B cell (primary cell): Measurements from ENCODE around the gene NTRK2. TPM values are rescaled to one million over a fixed set of nuclear protein-coding genes. Genes with fewer than 3 reads are reported as not detected.

Experiments
- ATAC-seq: fragments of 200-7000 bp; cut with Tn5 transposase; one replicate; pipeline ENCODE4 v1.10.0; 2021; ENCODE audit warnings: low read depth, mild to moderate bottlenecking, moderate number of reproducible peaks, moderate library complexity
- CTCF ChIA-PET: fragments of 350-600 bp; sonication (Branson Sonifier 250); formaldehyde crosslinking; loops from one replicate; lab custom pipeline; 2021; ENCODE audit warnings: antibody characterized with exemption, inconsistent platforms; lab: Charles Lee
- POLR2A ChIA-PET: fragments of 350-600 bp; sonication (Branson Sonifier 250); formaldehyde crosslinking; loops from one replicate; lab custom pipeline; 2021; ENCODE audit warnings: antibody characterized with exemption; lab: Charles Lee
- DNase-seq: peaks from one replicate; pipeline ENCODE4 v3.0.0; 2013
- H2AFZ ChIP-seq: 2 replicates; pipeline ENCODE4 v1.6.1; 2012; ENCODE audit warnings: mild to moderate bottlenecking, low read depth, low read length; ENCODE audit not compliant: insufficient read depth, poor library complexity, severe bottlenecking
- H3K27ac ChIP-seq, 2 donors: 1 replicate in 1 of 2; 2 replicates in 1 of 2; pipeline ENCODE4 v1.5.1; 2012 to 2013; ENCODE audit warnings: low read length in 2 of 2, mild to moderate bottlenecking in 2 of 2, moderate library complexity in 1 of 2
- H3K27me3 ChIP-seq, 4 experiments: fragments of 200-600 bp in 1 of 4; sonication (generic) in 1 of 4; replicated peaks in 1 of 4; 1 replicate in 2 of 4; 2 replicates in 2 of 4; pipeline versions ENCODE4 v1.6.1 to v1.7.0; 2013 to 2016; ENCODE audit warnings: low read length in 3 of 4, mild to moderate bottlenecking in 2 of 4, mixed read lengths in 1 of 4, moderate library complexity in 1 of 4; ENCODE audit not compliant: insufficient read depth in 4 of 4, control insufficient read depth in 3 of 4; ENCODE audit errors: control extremely low read depth in 1 of 4
- H3K36me3 ChIP-seq, 2 experiments: replicated peaks in 1 of 2; 1 replicate in 1 of 2; 2 replicates in 1 of 2; pipeline versions ENCODE4 v1.6.1 to v1.7.1; 2013; ENCODE audit warnings: low read length in 1 of 2; ENCODE audit not compliant: insufficient read depth in 2 of 2, control insufficient read depth in 1 of 2; ENCODE audit errors: control extremely low read depth in 1 of 2, extremely low read depth in 1 of 2
- H3K4me1 ChIP-seq, 2 donors: fragments of 200-600 bp in 1 of 2; sonication (generic) in 1 of 2; 1 replicate in 1 of 2; 2 replicates in 1 of 2; pipeline versions ENCODE4 v1.5.1 to v1.6.1; 2013 to 2017; ENCODE audit warnings: low read length in 2 of 2; ENCODE audit not compliant: control insufficient read depth in 2 of 2, insufficient read depth in 2 of 2
- H3K4me2 ChIP-seq: replicated peaks from 2 replicates; pipeline ENCODE3; 2012; ENCODE audit warnings: mild to moderate bottlenecking, low read depth, low read length; ENCODE audit not compliant: poor library complexity, severe bottlenecking
- H3K4me3 ChIP-seq, 5 experiments: fragments of 200-600 bp in 1 of 5; sonication (generic) in 1 of 5; 1 replicate in 3 of 5; 2 replicates in 2 of 5; pipeline versions ENCODE4 v1.5.1 to v1.7.0; 2011 to 2016; ENCODE audit warnings: low read length in 4 of 5, mild to moderate bottlenecking in 4 of 5, low read depth in 2 of 5, control low read depth in 1 of 5, moderate library complexity in 1 of 5; ENCODE audit not compliant: insufficient read depth in 1 of 5; ENCODE audit errors: control extremely low read depth in 1 of 5, extremely low read depth in 1 of 5
- H3K79me2 ChIP-seq: fragments of 200-600 bp; sonication (generic); one replicate; pipeline ENCODE4 v1.6.0; 2016; ENCODE audit warnings: low read length; ENCODE audit not compliant: control insufficient read depth, insufficient read depth
- H3K9ac ChIP-seq: fragments of 200-600 bp; sonication (generic); 2 replicates; pipeline ENCODE4 v1.6.1; 2017; ENCODE audit warnings: mild to moderate bottlenecking, low read length, moderate library complexity
- H3K9me3 ChIP-seq, 3 donors: one replicate each; pipeline versions ENCODE4 v1.6.1 to v1.7.1; 2013; ENCODE audit warnings: low read length in 2 of 3; ENCODE audit not compliant: control insufficient read depth in 2 of 3, insufficient read depth in 1 of 3; ENCODE audit errors: control extremely low read depth in 1 of 3
- H4K20me1 ChIP-seq: 2 replicates; pipeline ENCODE4 v1.6.0; 2012; ENCODE audit warnings: mild to moderate bottlenecking, low read length; ENCODE audit not compliant: insufficient read depth, control insufficient read depth, poor library complexity, severe bottlenecking
- H3K27ac Mint-ChIP-seq: one replicate; pipeline ENCODE4 v1.8.0; 2021; ENCODE audit warnings: mixed read lengths
- H3K27me3 Mint-ChIP-seq: one replicate; pipeline ENCODE4 v1.8.0; 2021; ENCODE audit warnings: mixed read lengths
- H3K4me1 Mint-ChIP-seq: one replicate; pipeline ENCODE4 v1.8.0; 2021; ENCODE audit warnings: mixed read lengths
- H3K4me3 Mint-ChIP-seq: one replicate; pipeline ENCODE4 v1.8.0; 2021; ENCODE audit warnings: mixed read lengths
- H3K9me3 Mint-ChIP-seq: one replicate; pipeline ENCODE4 v1.8.0; 2022; ENCODE audit warnings: mixed read lengths; ENCODE audit not compliant: insufficient read depth
- CTCF ChIP-seq: fragments of 200-600 bp; IDR thresholded peaks from one replicate; pipeline ENCODE4 v1.8.0; 2022; ENCODE audit warnings: antibody characterized with exemption, mild to moderate bottlenecking
- EZH2 ChIP-seq: IDR thresholded peaks from 2 replicates; pipeline ENCODE4 v1.6.1; 2012; ENCODE audit warnings: borderline replicate concordance, low read depth, mild to moderate bottlenecking, moderate library complexity, low read length; ENCODE audit not compliant: insufficient read depth, poor library complexity, severe bottlenecking
- WGBS: methylation state at CpG from one replicate; pipeline ENCODE4 v1.1.5; 2013; ENCODE audit warnings: missing lambda C conversion rate; ENCODE audit not compliant: insufficient coverage; 5-methylcytosine and 5-hydroxymethylcytosine counted together
- intact Hi-C: fragments of 100-400 bp; cut with micrococcal nuclease; formaldehyde crosslinking; loops from one replicate; pipeline ENCODE4 v1.10.0; 2022
- polyA plus RNA-seq: library from polyadenylated mRNA; depleted of rRNA; stranded (reverse); fragments of >200 nt; gene quantifications from 2 replicates; pipeline ENCODE4 v1.2.3, GENCODE V29; 2012
- total RNA-seq, 2 donors: library from RNA; stranded (reverse); fragments of 120-200 nt in 1 of 2; gene quantifications; 1 replicate in 1 of 2; 2 replicates in 1 of 2; pipeline versions ENCODE4 v1.2.3 to v1.2.4, GENCODE V29; 2013 to 2022

The NTRK2 gene
- total and polyA plus RNA-seq, 2 donors (not counting 1 experiment from before 2014, with no cell fraction given): 0.03 to 0.10 TPM

GRCh38 chr9:84841931-84842330 lies 172.4 kb downstream of the NTRK2 start:
- Mint-ChIP-seq H3K9me3 (no peaks in the 10 kb centered on the region), H3K27ac (no peak overlapping the region), H3K4me3 (no peak overlapping the region), H3K27me3 (no peaks in the 10 kb centered on the region), H3K4me1 (peaks cover 1% of the 10 kb centered on the region)
- POLR2A ChIA-PET: no interaction called here
- CTCF ChIA-PET: no interaction called here
- Histone ChIP-seq H3K4me2 (no peak overlapping the region), H3K79me2 (no peaks in the 10 kb centered on the region), H3K36me3 (no peaks in the 10 kb centered on the region), H3K4me1 (no peaks in the 10 kb centered on the region), H3K27me3 (no peaks in the 10 kb centered on the region), H4K20me1 (no peaks in the 10 kb centered on the region), H3K9me3 (no peaks in the 10 kb centered on the region), H3K27ac (no peak overlapping the region), H3K9ac (no peak overlapping the region), H3K4me3 (no peak overlapping the region), H2AFZ (no peak overlapping the region)
- WGBS: 100% methylated on average over 1 of the region's 5 CpGs
- intact Hi-C loops: no loop called here
- DNase-seq: no peak
- no peak for TF ChIP-seq CTCF
- no peak for TF ChIP-seq EZH2
- no peak for ATAC-seq

- ATAC-seq: no peak
- H3K4me1 Mint-ChIP-seq: peaks cover 1% of the 10 kb centered on the region
- Histone ChIP-seq H3K27me3 (no peaks in the 10 kb centered on the region), H2AFZ (no peak overlapping the region), H4K20me1 (no peaks in the 10 kb centered on the region), H3K36me3 (no peaks in the 10 kb centered on the region), H3K79me2 (no peaks in the 10 kb centered on the region), H3K4me3 (no peak overlapping the region), H3K27ac (no peak overlapping the region), H3K9me3 (no peaks in the 10 kb centered on the region), H3K9ac (no peak overlapping the region), H3K4me2 (no peak overlapping the region), H3K4me1 (no peaks in the 10 kb centered on the region)
- WGBS: 77% methylated on average over 2 of the region's 5 CpGs
- no peak overlapping the region for H3K4me3 Mint-ChIP-seq
- no peaks in the 10 kb centered on the region for H3K9me3 Mint-ChIP-seq
- CTCF ChIA-PET: no interaction called here
- intact Hi-C loops: no loop called here
- H3K27ac Mint-ChIP-seq: no peak overlapping the region
- no peaks in the 10 kb centered on the region for H3K27me3 Mint-ChIP-seq
- TF ChIP-seq CTCF (no peak), EZH2 (no peak)
- POLR2A ChIA-PET: no interaction called here
- no peak for DNase-seq
Measured at GRCh38 chr9:84843175-84843824, 173.8 kb downstream of the NTRK2 start.
